ENCODE results near the gene SLC12A7. TPM values are rescaled to one million over a fixed set of nuclear protein-coding genes. Genes with fewer than 3 reads are reported as not detected.
A peak's percentile ranks its signal among the peaks of the same experiment; 100 is the strongest.
"Not testable (repeated sequence)": the region's sequence is repeated elsewhere in the genome, so short reads cannot be mapped to it uniquely, and the experiment has no call there.

The SLC12A7 gene
- total and polyA plus RNA-seq, 2 donors: 10.2 to 23.8 TPM

- peak overlapping the region; percentile 43 for H3K27ac ChIP-seq (ENCODE audit: low read depth)
- H3K4me3 ChIP-seq (ENCODE audit: low read depth, low read length): no peak overlapping the region
- DNase-seq (ENCODE audit: extremely low spot score): no peak
- H3K4me1 ChIP-seq (ENCODE audit: insufficient read depth): no peaks in the 10 kb centered on the region
- WGBS: 67% methylated on average over 19 of the region's 19 CpGs
- no peaks in the 10 kb centered on the region for H3K36me3 ChIP-seq (ENCODE audit: insufficient read depth)
Measured at GRCh38 chr5:1105350-1106265, 6.3 kb downstream of the SLC12A7 start.

- WGBS: 69% methylated on average over 27 of the region's 27 CpGs
- no peak for DNase-seq (ENCODE audit: extremely low spot score)
- Histone ChIP-seq H3K36me3 (ENCODE audit: insufficient read depth) (no peaks in the 10 kb centered on the region), H3K4me1 (ENCODE audit: insufficient read depth) (no peaks in the 10 kb centered on the region), H3K27ac (ENCODE audit: low read depth) (no peak overlapping the region), H3K4me3 (ENCODE audit: low read depth, low read length) (no peak overlapping the region)
Measured at GRCh38 chr5:1104327-1105006, 7.4 kb downstream of the SLC12A7 start.

GRCh38 chr5:1103505-1104326 is 8.1 kb downstream of the SLC12A7 start:
- Histone ChIP-seq H3K27ac (ENCODE audit: low read depth) (peak overlapping the region; percentile 43), H3K36me3 (ENCODE audit: insufficient read depth) (no peaks in the 10 kb centered on the region), H3K4me1 (ENCODE audit: insufficient read depth) (no peaks in the 10 kb centered on the region), H3K4me3 (ENCODE audit: low read depth, low read length) (no peak overlapping the region)
- no peak for DNase-seq (ENCODE audit: extremely low spot score)
- 46% methylated on average over 33 of the region's 33 CpGs for WGBS

GRCh38 chr5:1103093-1103492 is 8.8 kb downstream of the SLC12A7 start:
- H3K27ac ChIP-seq (ENCODE audit: low read depth): no peak overlapping the region
- no peak for DNase-seq (ENCODE audit: extremely low spot score)
- H3K36me3 ChIP-seq (ENCODE audit: insufficient read depth): no peaks in the 10 kb centered on the region
- no peaks in the 10 kb centered on the region for H3K4me1 ChIP-seq (ENCODE audit: insufficient read depth)
- WGBS: 73% methylated on average over 11 of the region's 11 CpGs
- no peak overlapping the region for H3K4me3 ChIP-seq (ENCODE audit: low read depth, low read length)

- WGBS: 41% methylated on average over 23 of the region's 23 CpGs
- H3K4me1 ChIP-seq (ENCODE audit: insufficient read depth): no peaks in the 10 kb centered on the region
- no peak overlapping the region for H3K4me3 ChIP-seq (ENCODE audit: low read depth, low read length)
- no peak overlapping the region for H3K27ac ChIP-seq (ENCODE audit: low read depth)
- no peaks in the 10 kb centered on the region for H3K36me3 ChIP-seq (ENCODE audit: insufficient read depth)
- DNase-seq (ENCODE audit: extremely low spot score): no peak
Measured at GRCh38 chr5:1101961-1102713, 9.7 kb downstream of the SLC12A7 start.

GRCh38 chr5:1100664-1101574 is 10.9 kb downstream of the SLC12A7 start:
- Histone ChIP-seq H3K4me1 (ENCODE audit: insufficient read depth) (no peaks in the 10 kb centered on the region), H3K27ac (ENCODE audit: low read depth) (no peak overlapping the region), H3K4me3 (ENCODE audit: low read depth, low read length) (no peak overlapping the region), H3K36me3 (ENCODE audit: insufficient read depth) (no peaks in the 10 kb centered on the region)
- 89% methylated on average over 33 of the region's 33 CpGs for WGBS
- no peak for DNase-seq (ENCODE audit: extremely low spot score)

GRCh38 chr5:1099926-1100663 is 11.8 kb downstream of the SLC12A7 start:
- Histone ChIP-seq H3K36me3 (ENCODE audit: insufficient read depth) (no peaks in the 10 kb centered on the region), H3K4me1 (ENCODE audit: insufficient read depth) (no peaks in the 10 kb centered on the region), H3K4me3 (ENCODE audit: low read depth, low read length) (no peak overlapping the region), H3K27ac (ENCODE audit: low read depth) (no peak overlapping the region)
- DNase-seq (ENCODE audit: extremely low spot score): no peak
- 86% methylated on average over 48 of the region's 48 CpGs for WGBS

- Histone ChIP-seq H3K4me3 (ENCODE audit: low read depth, low read length) (no peak overlapping the region), H3K27ac (ENCODE audit: low read depth) (no peak overlapping the region), H3K36me3 (ENCODE audit: insufficient read depth) (no peaks in the 10 kb centered on the region), H3K4me1 (ENCODE audit: insufficient read depth) (no peaks in the 10 kb centered on the region)
- 83% methylated on average over 28 of the region's 28 CpGs for WGBS
- DNase-seq (ENCODE audit: extremely low spot score): no peak
Measured at GRCh38 chr5:1098986-1099597, 12.8 kb downstream of the SLC12A7 start.

DNA sequence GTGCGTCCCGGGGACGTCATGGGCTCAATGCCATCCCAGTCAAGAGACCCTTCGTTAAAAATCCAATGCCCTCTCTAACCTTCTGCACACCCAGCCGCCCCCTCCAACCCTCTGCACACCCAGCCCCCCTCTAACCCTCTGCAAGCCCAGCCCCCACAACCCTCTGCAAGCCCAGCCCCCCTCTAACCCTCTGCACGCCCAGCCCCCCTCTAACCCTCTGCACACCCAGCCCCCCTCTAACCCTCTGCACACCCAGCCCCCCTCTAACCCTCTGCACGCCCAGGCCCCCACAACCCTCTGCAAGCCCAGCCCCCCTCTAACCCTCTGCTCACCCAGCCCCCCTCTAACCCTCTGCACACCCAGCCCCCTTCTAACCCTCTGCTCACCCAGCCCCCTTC is 13.9 kb downstream of the SLC12A7 start:
- WGBS: 76% methylated on average over 7 of the region's 7 CpGs
- not testable (repeated sequence) for H3K27ac ChIP-seq (ENCODE audit: low read depth); DNase-seq (ENCODE audit: extremely low spot score); H3K4me3 ChIP-seq (ENCODE audit: low read depth, low read length); H3K36me3 ChIP-seq (ENCODE audit: insufficient read depth); H3K4me1 ChIP-seq (ENCODE audit: insufficient read depth)

DNA sequence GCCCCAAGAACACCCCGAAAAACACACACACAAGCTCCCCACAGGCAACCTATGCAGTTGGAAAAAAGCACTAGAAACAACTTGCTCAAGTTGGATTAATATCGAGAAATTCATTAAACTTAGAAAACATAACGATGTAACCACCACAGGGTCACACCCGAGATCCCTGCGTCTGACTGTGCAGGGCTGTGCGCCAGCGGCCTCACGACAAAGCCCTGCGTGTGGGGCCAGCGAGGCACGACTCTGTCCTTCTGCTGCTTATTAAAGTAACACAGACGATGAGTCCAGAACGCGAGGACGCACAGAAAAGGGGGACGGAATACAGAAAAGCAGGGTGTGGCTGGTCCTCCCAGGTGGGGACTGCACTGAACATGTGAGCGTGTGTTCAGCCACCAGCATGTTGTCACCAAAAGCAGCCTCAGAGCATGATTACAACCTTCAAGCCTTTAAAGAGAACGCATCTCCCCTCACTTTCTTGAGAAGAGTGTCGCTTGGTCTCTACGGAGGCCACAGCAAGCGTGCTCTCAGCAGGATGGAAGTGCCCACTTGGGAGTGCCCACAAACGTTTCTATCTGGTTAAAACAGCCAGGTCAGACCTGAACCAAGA is 14.4 kb downstream of the SLC12A7 start:
- WGBS: 83% methylated on average over 22 of the region's 22 CpGs
- no peak overlapping the region for H3K4me3 ChIP-seq (ENCODE audit: low read depth, low read length)
- no peak for DNase-seq (ENCODE audit: extremely low spot score)

GRCh38 chr5:1096838-1097237 is 15.0 kb downstream of the SLC12A7 start:
- WGBS: 67% methylated on average over 10 of the region's 10 CpGs
- no peak overlapping the region for H3K4me3 ChIP-seq (ENCODE audit: low read depth, low read length)
- no peaks in the 10 kb centered on the region for H3K36me3 ChIP-seq (ENCODE audit: insufficient read depth)
- DNase-seq (ENCODE audit: extremely low spot score): no peak
- no peaks in the 10 kb centered on the region for H3K4me1 ChIP-seq (ENCODE audit: insufficient read depth)
- H3K27ac ChIP-seq (ENCODE audit: low read depth): no peak overlapping the region

More for the DNA sequence above, 14.4 kb downstream of the SLC12A7 start:
- Histone ChIP-seq H3K4me1 (ENCODE audit: insufficient read depth) (no peaks in the 10 kb centered on the region), H3K36me3 (ENCODE audit: insufficient read depth) (no peaks in the 10 kb centered on the region), H3K27ac (ENCODE audit: low read depth) (no peak overlapping the region)

Data from urinary bladder (tissue), 4 donors.